ENCODE measurements around the gene PGBD2.
"Not testable (repeated sequence)": the region's sequence is repeated elsewhere in the genome, so short reads cannot be mapped to it uniquely, and the experiment has no call there.

Gene PGBD2

GRCh38 chr1:248925859-248926258 lies 19.8 kb downstream of the PGBD2 start:
- not testable (repeated sequence) for H3K27ac ChIP-seq (ENCODE audit: low read depth, low read length); H3K4me1 ChIP-seq (ENCODE audit: control insufficient read depth in 1 of 2, insufficient read depth in 2 of 2, low read length in 2 of 2); H3K36me3 ChIP-seq (ENCODE audit: control insufficient read depth in 1 of 2, insufficient read depth in 2 of 2, low read length in 2 of 2); H3K9me3 ChIP-seq (ENCODE audit: control insufficient read depth in 1 of 2, low read length in 2 of 2); H3K27me3 ChIP-seq (ENCODE audit: control insufficient read depth in 1 of 2, insufficient read depth in 2 of 2, low read length in 2 of 2); H3K9ac ChIP-seq (ENCODE audit: low read depth in 1 of 2, low read length in 2 of 2); H3K4me3 ChIP-seq (ENCODE audit: low read depth in 1 of 2, low read length in 2 of 2)

DNA sequence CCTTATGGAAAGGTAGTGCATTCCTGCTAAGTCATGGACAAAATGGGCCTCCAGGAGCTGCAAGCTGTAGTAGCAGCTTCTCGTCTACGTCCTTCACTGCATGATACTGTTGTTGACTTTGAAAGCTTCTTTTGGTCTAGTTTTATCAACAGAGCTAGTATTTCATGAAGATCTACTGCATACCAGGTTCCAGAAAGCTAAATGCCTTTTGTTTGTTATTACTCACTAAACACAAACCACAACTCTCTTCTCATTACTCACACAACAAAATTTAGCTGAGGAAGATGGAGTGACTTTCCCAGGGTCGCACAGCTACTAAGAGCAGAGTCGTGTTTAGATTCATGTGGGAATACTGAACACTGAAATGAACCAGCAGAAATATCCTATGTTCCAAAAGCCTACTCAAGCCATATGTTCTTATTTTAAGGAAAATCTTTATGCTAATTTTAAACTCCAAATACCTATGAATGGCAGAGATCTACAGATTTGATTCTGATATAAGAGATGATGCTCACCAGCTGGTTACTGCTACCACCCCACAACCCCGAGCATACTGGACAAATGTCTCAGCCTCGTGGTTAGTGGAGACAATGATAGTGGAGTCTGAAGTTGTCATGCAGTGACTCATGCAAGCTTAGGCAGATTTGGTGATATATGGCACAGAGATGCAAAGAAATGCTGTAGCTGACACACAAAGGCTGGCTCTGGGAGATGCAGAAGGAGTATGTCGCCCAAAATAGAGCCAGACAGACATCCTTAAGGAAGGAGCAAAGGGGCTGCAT lies 20.6 kb downstream of the PGBD2 start:
- Histone ChIP-seq H3K27ac (ENCODE audit: low read depth, low read length) (no peak overlapping the region), H3K9me3 (ENCODE audit: control insufficient read depth in 1 of 2, low read length in 2 of 2) (no peaks in the 10 kb centered on the region)

GRCh38 chr1:248927283-248927682 lies 21.2 kb downstream of the PGBD2 start:
- not testable (repeated sequence) for H3K9me3 ChIP-seq (ENCODE audit: control insufficient read depth in 1 of 2, low read length in 2 of 2); H3K36me3 ChIP-seq (ENCODE audit: control insufficient read depth in 1 of 2, insufficient read depth in 2 of 2, low read length in 2 of 2); H3K27me3 ChIP-seq (ENCODE audit: control insufficient read depth in 1 of 2, insufficient read depth in 2 of 2, low read length in 2 of 2); H3K4me3 ChIP-seq (ENCODE audit: low read depth in 1 of 2, low read length in 2 of 2); H3K27ac ChIP-seq (ENCODE audit: low read depth, low read length); H3K4me1 ChIP-seq (ENCODE audit: control insufficient read depth in 1 of 2, insufficient read depth in 2 of 2, low read length in 2 of 2); H3K9ac ChIP-seq (ENCODE audit: low read depth in 1 of 2, low read length in 2 of 2)

More for the DNA sequence above, 20.6 kb downstream of the PGBD2 start:
- no peaks in the 10 kb centered on the region for H3K27me3 ChIP-seq (ENCODE audit: control insufficient read depth in 1 of 2, insufficient read depth in 2 of 2, low read length in 2 of 2)
- peaks cover 0 to 6% of the 10 kb centered on the region in 2 donors for H3K36me3 ChIP-seq (ENCODE audit: control insufficient read depth in 1 of 2, insufficient read depth in 2 of 2, low read length in 2 of 2)
- H3K4me3 ChIP-seq (ENCODE audit: low read depth in 1 of 2, low read length in 2 of 2) = no peak overlapping the region
- no peaks in the 10 kb centered on the region for H3K4me1 ChIP-seq (ENCODE audit: control insufficient read depth in 1 of 2, insufficient read depth in 2 of 2, low read length in 2 of 2)
- H3K9ac ChIP-seq (ENCODE audit: low read depth in 1 of 2, low read length in 2 of 2) = no peak overlapping the region

GRCh38 chr1:248928122-248928521 lies 22.1 kb downstream of the PGBD2 start:
- H3K9me3 ChIP-seq (ENCODE audit: control insufficient read depth in 1 of 2, low read length in 2 of 2); H3K9ac ChIP-seq (ENCODE audit: low read depth in 1 of 2, low read length in 2 of 2); H3K36me3 ChIP-seq (ENCODE audit: control insufficient read depth in 1 of 2, insufficient read depth in 2 of 2, low read length in 2 of 2); H3K4me3 ChIP-seq (ENCODE audit: low read depth in 1 of 2, low read length in 2 of 2); H3K27ac ChIP-seq (ENCODE audit: low read depth, low read length); H3K4me1 ChIP-seq (ENCODE audit: control insufficient read depth in 1 of 2, insufficient read depth in 2 of 2, low read length in 2 of 2); H3K27me3 ChIP-seq (ENCODE audit: control insufficient read depth in 1 of 2, insufficient read depth in 2 of 2, low read length in 2 of 2): not testable (repeated sequence)

DNA sequence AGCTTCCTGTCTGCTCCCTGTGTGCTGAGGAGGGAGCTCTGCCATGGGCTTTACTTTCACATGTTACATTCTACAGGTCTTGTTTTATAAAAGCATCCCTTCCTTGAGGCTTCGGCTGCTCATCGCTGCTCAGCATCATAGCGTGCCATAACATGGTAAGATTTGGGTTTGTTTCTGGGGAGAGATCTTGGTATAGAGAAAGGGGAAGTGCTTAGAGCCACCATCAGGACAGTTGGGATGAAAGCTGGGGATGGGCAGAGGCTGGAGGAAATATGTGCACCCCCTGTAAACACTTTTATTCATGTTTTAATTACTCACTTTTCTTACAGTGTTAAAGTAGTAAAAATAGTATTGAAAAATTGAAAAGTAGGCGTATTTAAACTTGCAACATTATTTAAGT lies 24.0 kb downstream of the PGBD2 start:
- not testable (repeated sequence) for H3K9ac ChIP-seq (ENCODE audit: low read depth in 1 of 2, low read length in 2 of 2); H3K36me3 ChIP-seq (ENCODE audit: control insufficient read depth in 1 of 2, insufficient read depth in 2 of 2, low read length in 2 of 2); H3K27ac ChIP-seq (ENCODE audit: low read depth, low read length); H3K27me3 ChIP-seq (ENCODE audit: control insufficient read depth in 1 of 2, insufficient read depth in 2 of 2, low read length in 2 of 2); H3K9me3 ChIP-seq (ENCODE audit: control insufficient read depth in 1 of 2, low read length in 2 of 2); H3K4me3 ChIP-seq (ENCODE audit: low read depth in 1 of 2, low read length in 2 of 2); H3K4me1 ChIP-seq (ENCODE audit: control insufficient read depth in 1 of 2, insufficient read depth in 2 of 2, low read length in 2 of 2)

DNA sequence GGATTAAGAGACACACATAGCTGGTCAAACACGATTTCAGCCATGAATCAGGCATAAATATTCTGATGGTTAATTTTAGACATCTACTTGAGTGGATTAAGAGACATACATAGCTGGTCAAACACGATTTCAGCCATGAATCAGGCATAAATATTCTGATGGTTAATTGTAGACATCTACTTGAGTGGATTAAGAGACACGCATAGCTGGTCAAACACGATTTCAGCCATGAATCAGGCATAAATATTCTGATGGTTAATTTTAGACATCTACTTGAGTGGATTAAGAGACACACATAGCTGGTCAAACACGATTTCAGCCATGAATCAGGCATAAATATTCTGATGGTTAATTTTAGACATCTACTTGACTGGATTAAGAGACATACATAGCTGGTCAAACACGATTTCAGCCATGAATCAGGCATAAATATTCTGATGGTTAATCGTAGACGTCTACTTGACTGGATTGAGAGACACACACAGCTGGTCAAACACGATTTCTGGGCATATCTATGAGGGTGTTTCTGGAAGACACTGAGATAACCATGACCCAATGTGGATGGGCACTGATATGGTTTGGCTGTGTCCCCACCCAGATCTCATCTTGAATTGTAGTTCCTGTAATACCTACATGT lies 32.3 kb downstream of the PGBD2 start:
- not testable (repeated sequence) for H3K27me3 ChIP-seq (ENCODE audit: control insufficient read depth in 1 of 2, insufficient read depth in 2 of 2, low read length in 2 of 2); H3K9me3 ChIP-seq (ENCODE audit: control insufficient read depth in 1 of 2, low read length in 2 of 2); H3K9ac ChIP-seq (ENCODE audit: low read depth in 1 of 2, low read length in 2 of 2); H3K4me1 ChIP-seq (ENCODE audit: control insufficient read depth in 1 of 2, insufficient read depth in 2 of 2, low read length in 2 of 2); H3K36me3 ChIP-seq (ENCODE audit: control insufficient read depth in 1 of 2, insufficient read depth in 2 of 2, low read length in 2 of 2); H3K4me3 ChIP-seq (ENCODE audit: low read depth in 1 of 2, low read length in 2 of 2); H3K27ac ChIP-seq (ENCODE audit: low read depth, low read length)

GRCh38 chr1:248944134-248944999 lies 38.3 kb downstream of the PGBD2 start:
- H3K4me1 ChIP-seq (ENCODE audit: control insufficient read depth in 1 of 2, insufficient read depth in 2 of 2, low read length in 2 of 2); H3K36me3 ChIP-seq (ENCODE audit: control insufficient read depth in 1 of 2, insufficient read depth in 2 of 2, low read length in 2 of 2); H3K9ac ChIP-seq (ENCODE audit: low read depth in 1 of 2, low read length in 2 of 2); H3K27ac ChIP-seq (ENCODE audit: low read depth, low read length); H3K4me3 ChIP-seq (ENCODE audit: low read depth in 1 of 2, low read length in 2 of 2); H3K9me3 ChIP-seq (ENCODE audit: control insufficient read depth in 1 of 2, low read length in 2 of 2); H3K27me3 ChIP-seq (ENCODE audit: control insufficient read depth in 1 of 2, insufficient read depth in 2 of 2, low read length in 2 of 2): not testable (repeated sequence)

DNA sequence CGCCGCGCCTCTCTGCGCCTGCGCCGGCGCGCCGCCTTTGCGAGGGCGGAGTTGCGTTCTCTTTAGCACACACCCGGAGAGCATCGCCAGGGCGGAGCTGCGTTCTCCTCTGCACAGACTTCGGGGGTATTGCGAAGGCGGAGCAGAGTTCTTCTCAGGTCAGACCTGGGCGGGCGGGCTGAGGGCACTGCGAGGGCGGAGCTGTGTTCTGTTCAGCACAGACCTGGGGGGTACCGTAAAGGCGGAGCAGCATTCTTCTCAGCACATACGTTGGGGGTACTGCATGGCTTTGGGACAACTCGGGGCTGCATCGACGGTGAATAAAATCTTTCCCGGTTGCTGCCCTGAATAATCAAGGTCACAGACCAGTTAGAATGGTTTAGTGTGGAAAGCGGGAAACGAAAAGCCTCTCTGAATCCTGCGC lies 39.0 kb downstream of the PGBD2 start:
- not testable (repeated sequence) for H3K4me1 ChIP-seq (ENCODE audit: control insufficient read depth in 1 of 2, insufficient read depth in 2 of 2, low read length in 2 of 2); H3K27ac ChIP-seq (ENCODE audit: low read depth, low read length); H3K36me3 ChIP-seq (ENCODE audit: control insufficient read depth in 1 of 2, insufficient read depth in 2 of 2, low read length in 2 of 2)

DNA sequence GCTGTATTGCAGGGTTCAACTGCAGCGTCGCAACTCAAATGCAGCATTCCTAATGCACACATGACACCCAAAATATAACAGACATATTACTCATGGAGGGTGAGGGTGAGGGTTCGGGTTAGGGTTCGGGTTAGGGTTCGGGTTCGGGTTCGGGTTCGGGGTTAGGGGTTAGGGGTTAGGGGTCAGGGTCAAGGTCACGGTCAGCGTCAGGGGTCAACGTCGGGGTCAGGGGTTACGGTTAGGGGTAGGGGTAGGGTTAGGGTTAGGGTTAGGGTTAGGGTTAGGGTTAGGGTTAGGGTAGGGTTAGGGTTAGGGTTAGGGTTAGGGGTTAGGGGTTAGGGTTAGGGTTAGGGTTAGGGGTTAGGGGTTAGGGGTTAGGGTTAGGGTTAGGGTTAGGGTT lies 39.4 kb downstream of the PGBD2 start:
- not testable (repeated sequence) for H3K27me3 ChIP-seq (ENCODE audit: control insufficient read depth in 1 of 2, insufficient read depth in 2 of 2, low read length in 2 of 2); H3K9ac ChIP-seq (ENCODE audit: low read depth in 1 of 2, low read length in 2 of 2); H3K27ac ChIP-seq (ENCODE audit: low read depth, low read length); H3K9me3 ChIP-seq (ENCODE audit: control insufficient read depth in 1 of 2, low read length in 2 of 2); H3K4me3 ChIP-seq (ENCODE audit: low read depth in 1 of 2, low read length in 2 of 2); H3K36me3 ChIP-seq (ENCODE audit: control insufficient read depth in 1 of 2, insufficient read depth in 2 of 2, low read length in 2 of 2); H3K4me1 ChIP-seq (ENCODE audit: control insufficient read depth in 1 of 2, insufficient read depth in 2 of 2, low read length in 2 of 2)

More for the DNA sequence above, 39.0 kb downstream of the PGBD2 start:
- not testable (repeated sequence) for H3K27me3 ChIP-seq (ENCODE audit: control insufficient read depth in 1 of 2, insufficient read depth in 2 of 2, low read length in 2 of 2); H3K4me3 ChIP-seq (ENCODE audit: low read depth in 1 of 2, low read length in 2 of 2); H3K9me3 ChIP-seq (ENCODE audit: control insufficient read depth in 1 of 2, low read length in 2 of 2); H3K9ac ChIP-seq (ENCODE audit: low read depth in 1 of 2, low read length in 2 of 2)

GRCh38 chr1:248945856-248946416 lies 39.9 kb downstream of the PGBD2 start:
- H3K27ac ChIP-seq (ENCODE audit: low read depth, low read length); H3K9ac ChIP-seq (ENCODE audit: low read depth in 1 of 2, low read length in 2 of 2); H3K27me3 ChIP-seq (ENCODE audit: control insufficient read depth in 1 of 2, insufficient read depth in 2 of 2, low read length in 2 of 2); H3K36me3 ChIP-seq (ENCODE audit: control insufficient read depth in 1 of 2, insufficient read depth in 2 of 2, low read length in 2 of 2); H3K4me1 ChIP-seq (ENCODE audit: control insufficient read depth in 1 of 2, insufficient read depth in 2 of 2, low read length in 2 of 2); H3K4me3 ChIP-seq (ENCODE audit: low read depth in 1 of 2, low read length in 2 of 2); H3K9me3 ChIP-seq (ENCODE audit: control insufficient read depth in 1 of 2, low read length in 2 of 2): not testable (repeated sequence)
